Measurements from ENCODE around the gene DEAF1. TPM values are rescaled to one million over a fixed set of nuclear protein-coding genes. Genes with fewer than 3 reads are reported as not detected.

Gene DEAF1
- total RNA-seq, 1 experiment from 2014 or later = 33.9 TPM

DNA sequence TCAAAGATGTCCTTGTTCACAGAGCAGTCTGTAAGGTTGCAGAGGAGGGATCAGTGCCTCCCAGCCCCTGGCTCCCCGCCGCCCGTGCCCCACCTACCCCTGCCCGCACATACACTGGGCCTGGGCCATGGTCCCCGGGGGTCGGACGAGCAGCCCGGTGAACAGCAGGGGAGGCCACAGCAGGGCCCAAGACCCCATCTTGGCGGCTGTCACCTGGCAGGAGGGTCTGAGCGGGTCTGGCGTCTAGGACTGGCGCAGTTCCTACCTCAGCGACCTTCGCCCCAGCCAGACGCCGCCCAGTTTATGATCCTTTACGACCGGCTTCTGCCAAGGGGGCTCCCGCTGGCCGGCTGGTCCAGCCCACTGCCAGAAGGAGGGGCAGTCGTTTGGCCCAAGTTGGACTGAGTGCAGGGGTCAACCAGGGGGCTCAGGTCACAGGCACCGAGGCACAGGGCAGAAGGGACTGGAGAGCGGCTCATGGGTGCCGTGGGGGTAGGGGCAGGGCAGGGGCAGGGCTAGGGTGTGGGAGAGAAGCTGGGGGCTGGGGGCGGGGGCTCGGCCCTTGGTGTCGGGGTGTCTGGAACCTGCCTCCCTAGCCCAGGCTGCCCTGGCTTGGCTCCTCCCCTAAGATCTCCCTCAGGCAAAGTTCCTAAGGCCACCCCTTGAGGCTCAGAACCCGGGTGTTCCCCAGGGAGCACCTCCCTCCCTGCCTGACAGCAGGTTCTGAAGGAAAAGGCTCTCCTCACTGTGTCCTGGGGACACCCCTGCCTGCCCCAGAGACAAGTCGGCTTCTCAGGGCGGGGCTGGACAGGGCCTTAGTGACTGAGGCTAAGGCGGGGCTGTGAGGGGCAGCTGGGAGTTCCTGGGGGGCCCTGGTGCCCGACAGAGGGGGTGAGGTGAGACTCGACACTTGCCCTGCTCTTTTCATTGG, 70.1 kb downstream of the DEAF1 start, which contains the start of gene CDHR5:
Gene CDHR5, minus strand, starts transcription at position 251 of the 931 bp plus-strand sequence. Its CDS starts 53 bp downstream, at position 198.
- ATAC-seq = peak; percentile 14; the same call in 1 of the 2 replicates
- H3K9me2 ChIP-seq (ENCODE audit: insufficient read depth) = no peaks in the 10 kb centered on the region
- POLR2A ChIA-PET = no interaction called here
- CTCF ChIA-PET = no interaction called here
- no peaks in the 10 kb centered on the region for H3K9me3 ChIP-seq (ENCODE audit: control insufficient read depth in 1 of 2, insufficient read depth in 1 of 2, low read depth in 1 of 2, low read length in 2 of 2)
- intact Hi-C loops (cut with micrococcal nuclease) = no loop called here
- no peak within 1 kb of the TSS for H3K4me3 ChIP-seq (replicated peaks in 1 of 2; ENCODE audit: low read depth in 1 of 2, low read length in 2 of 2)
- H3K9ac ChIP-seq (ENCODE audit: low read length) = no peak within 1 kb of the TSS
- no TSS peak for BruUV-seq (replicated peaks)
- no peaks in the 10 kb centered on the region for H3K36me3 ChIP-seq (ENCODE audit: control insufficient read depth in 1 of 2, insufficient read depth in 2 of 2, low read length in 2 of 2)
- TF ChIP-seq CEBPB (IDR thresholded peaks at IDR 0.05; ENCODE audit: low read depth) (no peak), ELF1 (IDR thresholded peaks at IDR 0.05; ENCODE audit: borderline replicate concordance, low read depth) (no peak), SIN3A (IDR thresholded peaks at IDR 0.05; ENCODE audit: low read depth) (no peak), CBX3 (IDR thresholded peaks at IDR 0.05; ENCODE audit: low read depth) (no peak), POLR2AphosphoS5 (IDR thresholded peaks at IDR 0.05; ENCODE audit: low read depth, low read length) (no peak), SRF (IDR thresholded peaks at IDR 0.05; ENCODE audit: low read depth) (no peak), ZFX (IDR thresholded peaks at IDR 0.05) (no peak), SP1 (IDR thresholded peaks at IDR 0.05; ENCODE audit: low read depth) (no peak), RAD21 (IDR thresholded peaks at IDR 0.05; ENCODE audit: low read depth) (no peak), ZNF274 (IDR thresholded peaks at IDR 0.05; ENCODE audit: low read depth, low read length) (no peak), FOSL1 (IDR thresholded peaks at IDR 0.05; ENCODE audit: low read depth) (no peak), EZH2phosphoT487 (IDR thresholded peaks at IDR 0.05; ENCODE audit: borderline replicate concordance) (no peak), EGR1 (IDR thresholded peaks at IDR 0.05; ENCODE audit: low read depth) (no peak), YY1 (IDR thresholded peaks at IDR 0.05; ENCODE audit: extremely low read depth, insufficient replicate concordance, low read depth, low read length) (no peak)
- TF ChIP-seq, protein P1, sequence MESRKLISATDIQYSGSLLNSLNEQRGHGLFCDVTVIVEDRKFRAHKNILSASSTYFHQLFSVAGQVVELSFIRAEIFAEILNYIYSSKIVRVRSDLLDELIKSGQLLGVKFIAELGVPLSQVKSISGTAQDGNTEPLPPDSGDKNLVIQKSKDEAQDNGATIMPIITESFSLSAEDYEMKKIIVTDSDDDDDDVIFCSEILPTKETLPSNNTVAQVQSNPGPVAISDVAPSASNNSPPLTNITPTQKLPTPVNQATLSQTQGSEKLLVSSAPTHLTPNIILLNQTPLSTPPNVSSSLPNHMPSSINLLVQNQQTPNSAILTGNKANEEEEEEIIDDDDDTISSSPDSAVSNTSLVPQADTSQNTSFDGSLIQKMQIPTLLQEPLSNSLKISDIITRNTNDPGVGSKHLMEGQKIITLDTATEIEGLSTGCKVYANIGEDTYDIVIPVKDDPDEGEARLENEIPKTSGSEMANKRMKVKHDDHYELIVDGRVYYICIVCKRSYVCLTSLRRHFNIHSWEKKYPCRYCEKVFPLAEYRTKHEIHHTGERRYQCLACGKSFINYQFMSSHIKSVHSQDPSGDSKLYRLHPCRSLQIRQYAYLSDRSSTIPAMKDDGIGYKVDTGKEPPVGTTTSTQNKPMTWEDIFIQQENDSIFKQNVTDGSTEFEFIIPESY (IDR thresholded peaks at IDR 0.05; ENCODE audit: extremely low read depth, insufficient replicate concordance, low read length) = no peak
- TF ChIP-seq, protein P2, sequence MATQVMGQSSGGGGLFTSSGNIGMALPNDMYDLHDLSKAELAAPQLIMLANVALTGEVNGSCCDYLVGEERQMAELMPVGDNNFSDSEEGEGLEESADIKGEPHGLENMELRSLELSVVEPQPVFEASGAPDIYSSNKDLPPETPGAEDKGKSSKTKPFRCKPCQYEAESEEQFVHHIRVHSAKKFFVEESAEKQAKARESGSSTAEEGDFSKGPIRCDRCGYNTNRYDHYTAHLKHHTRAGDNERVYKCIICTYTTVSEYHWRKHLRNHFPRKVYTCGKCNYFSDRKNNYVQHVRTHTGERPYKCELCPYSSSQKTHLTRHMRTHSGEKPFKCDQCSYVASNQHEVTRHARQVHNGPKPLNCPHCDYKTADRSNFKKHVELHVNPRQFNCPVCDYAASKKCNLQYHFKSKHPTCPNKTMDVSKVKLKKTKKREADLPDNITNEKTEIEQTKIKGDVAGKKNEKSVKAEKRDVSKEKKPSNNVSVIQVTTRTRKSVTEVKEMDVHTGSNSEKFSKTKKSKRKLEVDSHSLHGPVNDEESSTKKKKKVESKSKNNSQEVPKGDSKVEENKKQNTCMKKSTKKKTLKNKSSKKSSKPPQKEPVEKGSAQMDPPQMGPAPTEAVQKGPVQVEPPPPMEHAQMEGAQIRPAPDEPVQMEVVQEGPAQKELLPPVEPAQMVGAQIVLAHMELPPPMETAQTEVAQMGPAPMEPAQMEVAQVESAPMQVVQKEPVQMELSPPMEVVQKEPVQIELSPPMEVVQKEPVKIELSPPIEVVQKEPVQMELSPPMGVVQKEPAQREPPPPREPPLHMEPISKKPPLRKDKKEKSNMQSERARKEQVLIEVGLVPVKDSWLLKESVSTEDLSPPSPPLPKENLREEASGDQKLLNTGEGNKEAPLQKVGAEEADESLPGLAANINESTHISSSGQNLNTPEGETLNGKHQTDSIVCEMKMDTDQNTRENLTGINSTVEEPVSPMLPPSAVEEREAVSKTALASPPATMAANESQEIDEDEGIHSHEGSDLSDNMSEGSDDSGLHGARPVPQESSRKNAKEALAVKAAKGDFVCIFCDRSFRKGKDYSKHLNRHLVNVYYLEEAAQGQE (IDR thresholded peaks at IDR 0.05; ENCODE audit: low read depth) = no peak
- TF ChIP-seq, protein P3, sequence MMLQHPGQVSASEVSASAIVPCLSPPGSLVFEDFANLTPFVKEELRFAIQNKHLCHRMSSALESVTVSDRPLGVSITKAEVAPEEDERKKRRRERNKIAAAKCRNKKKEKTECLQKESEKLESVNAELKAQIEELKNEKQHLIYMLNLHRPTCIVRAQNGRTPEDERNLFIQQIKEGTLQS (IDR thresholded peaks at IDR 0.05) = no peak
- TF ChIP-seq, protein P4, sequence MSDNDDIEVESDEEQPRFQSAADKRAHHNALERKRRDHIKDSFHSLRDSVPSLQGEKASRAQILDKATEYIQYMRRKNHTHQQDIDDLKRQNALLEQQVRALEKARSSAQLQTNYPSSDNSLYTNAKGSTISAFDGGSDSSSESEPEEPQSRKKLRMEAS (IDR thresholded peaks at IDR 0.05) = no peak
- H3K79me2 ChIP-seq (ENCODE audit: insufficient read depth, low read length) = no peaks in the 10 kb centered on the region
- no peaks in the 10 kb centered on the region for H4K20me1 ChIP-seq (ENCODE audit: insufficient read depth)
- no peak within 1 kb of the TSS for H3K27ac ChIP-seq (ENCODE audit: low read depth, low read length)
- RAD21 ChIA-PET (ENCODE audit: low non-redundant PET in 1 of 2, low total read pairs in 2 of 2, uncharacterized antibody in 2 of 2, unreplicated experiment in 2 of 2) = no interaction called here
- DNase-seq (ENCODE audit: low read depth, low spot score) = no peak
- no peaks in the 10 kb centered on the region for H3K27me3 ChIP-seq (ENCODE audit: insufficient read depth, low read length)
- H3K4me2 ChIP-seq (ENCODE audit: low read length) = peak within 1 kb of the TSS; percentile 35; the same call in 1 of the 2 replicates
- no peak within 1 kb of the TSS for H2AFZ ChIP-seq (ENCODE audit: low read depth, low read length, poor library complexity, severe bottlenecking)
- peaks cover 0 to 28% of the 10 kb centered on the region in 2 experiments; a peak in 2 of 4 replicates for H3K4me1 ChIP-seq (ENCODE audit: control insufficient read depth in 1 of 2, insufficient read depth in 2 of 2, low read length in 2 of 2)

Data from HCT116 (cell line).